Jurkat, Clone E6-1 (cell line): ENCODE data around the gene SRRM2.
A peak's percentile ranks its signal among the peaks of the same experiment; 100 is the strongest.

Source experiments
- DNase-seq: peaks from one replicate; pipeline ENCODE4 v3.0.0-alpha.2; 2011; ENCODE audit warnings: low read depth, low spot score
- H3K4me3 ChIP-seq: 2 replicates; pipeline ENCODE4 v1.5.1; 2011; ENCODE audit warnings: mild to moderate bottlenecking, low read length, control low read depth, moderate library complexity

The SRRM2 gene

DNA sequence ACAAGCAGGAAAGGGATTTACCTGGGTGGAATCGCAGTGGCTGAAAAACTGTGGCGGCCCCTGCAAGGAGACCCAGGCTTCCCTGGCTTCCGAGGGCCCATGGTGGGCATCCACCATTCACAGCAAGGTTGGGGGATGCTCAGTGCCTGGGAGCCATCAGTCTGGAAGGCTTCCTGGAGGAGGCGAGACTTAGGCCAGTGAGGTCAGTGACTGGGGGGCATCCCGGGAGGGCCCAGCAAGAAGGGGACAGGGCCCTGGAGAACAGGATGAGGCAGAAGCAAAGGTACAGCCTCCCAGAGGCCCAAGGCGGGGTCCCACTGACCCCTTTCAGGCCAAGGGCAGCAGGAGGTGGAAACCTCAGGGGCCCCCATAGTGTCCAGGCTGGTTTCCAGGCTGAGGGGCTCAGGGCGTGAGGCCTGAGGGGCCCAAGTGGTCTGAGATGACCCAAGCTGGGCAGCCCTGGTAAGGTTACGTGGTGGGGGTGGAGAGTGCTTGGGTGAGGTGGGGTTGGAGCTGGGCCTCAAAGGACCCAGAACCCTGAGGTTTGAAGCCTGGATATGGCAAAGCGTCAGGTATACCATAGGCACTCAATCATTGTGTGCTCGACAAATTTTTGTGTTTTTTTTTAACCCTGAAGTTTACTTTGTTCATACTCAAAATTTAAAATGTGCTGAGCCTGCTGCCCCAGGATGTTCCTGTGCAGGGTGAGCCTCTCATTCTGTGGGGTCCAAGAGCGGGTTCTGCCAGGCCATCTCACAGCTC lies 15.8 kb upstream of the SRRM2 start:
- DNase-seq, result no peak
- H3K4me3 ChIP-seq, result no peak overlapping the region

DNA sequence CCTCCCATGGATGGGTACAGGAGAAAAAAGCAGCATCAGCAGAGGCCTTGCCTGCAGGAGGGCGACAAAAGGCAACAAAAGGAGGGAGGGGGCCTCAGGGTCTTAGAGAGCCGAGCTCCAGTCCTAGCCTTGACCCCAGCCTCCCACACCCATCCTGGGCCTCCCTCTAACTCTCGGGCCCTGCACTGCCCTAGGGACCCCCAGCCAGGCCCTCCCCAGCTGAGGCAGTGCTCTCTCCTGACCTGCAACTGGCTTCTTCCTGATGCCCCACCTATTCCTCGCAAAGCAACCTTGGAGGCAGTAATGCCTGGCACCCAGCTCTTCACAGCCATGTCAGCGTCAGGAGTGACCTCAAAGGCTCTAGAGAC lies 15.2 kb upstream of the SRRM2 start:
- no peak for DNase-seq
- H3K4me3 ChIP-seq, result no peak overlapping the region

- DNase-seq, result no peak
- no peak overlapping the region for H3K4me3 ChIP-seq
These were observed 14.5 kb upstream of the SRRM2 start for GRCh38 chr16:2737895-2738418.

DNA sequence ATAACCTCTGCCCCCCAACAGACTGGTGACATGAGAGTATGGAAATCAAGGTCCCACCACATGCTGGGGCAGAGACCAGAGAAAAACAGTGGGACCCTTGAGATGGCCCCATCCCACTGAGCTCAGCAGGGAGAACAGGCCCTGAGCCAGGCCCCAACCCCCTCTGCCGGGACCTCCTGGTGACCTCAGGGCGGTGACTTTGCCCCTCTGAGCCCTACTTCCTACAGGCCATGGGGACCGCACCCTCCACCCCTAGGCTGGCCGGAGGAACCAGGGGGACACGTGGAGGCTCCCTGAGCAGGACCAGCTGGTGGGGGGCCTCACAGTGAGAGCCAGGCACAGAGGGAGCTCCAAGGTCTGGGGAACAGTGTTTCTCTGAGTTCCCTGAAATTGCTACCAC lies 13.8 kb upstream of the SRRM2 start:
- no peak for DNase-seq
- no peak overlapping the region for H3K4me3 ChIP-seq

GRCh38 chr16:2739625-2740430 lies 12.6 kb upstream of the SRRM2 start:
- no peak overlapping the region for H3K4me3 ChIP-seq
- DNase-seq, result no peak

GRCh38 chr16:2740476-2740875 lies 12.0 kb upstream of the SRRM2 start:
- no peak overlapping the region for H3K4me3 ChIP-seq
- no peak for DNase-seq

DNA sequence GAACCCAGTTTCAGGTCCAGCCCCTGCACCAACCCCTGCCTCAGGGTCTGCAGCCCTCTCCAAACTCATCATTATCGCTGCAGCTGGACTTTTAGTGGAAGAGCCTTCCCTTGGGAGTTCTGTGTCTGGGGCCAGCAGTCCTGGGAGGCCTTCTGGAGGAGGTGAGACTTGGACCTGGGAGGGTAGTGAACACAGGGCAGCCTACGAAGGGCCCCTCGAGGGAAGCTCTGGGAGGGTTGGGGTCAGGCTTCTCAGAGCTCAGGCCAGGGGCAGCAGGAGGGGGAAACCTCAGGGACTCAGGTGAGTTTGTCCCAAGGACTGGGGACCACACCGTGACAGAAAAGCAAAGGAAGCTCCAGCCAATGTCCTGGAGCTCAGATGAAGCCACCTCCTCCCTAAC lies 11.3 kb upstream of the SRRM2 start:
- DNase-seq, result no peak
- H3K4me3 ChIP-seq, result no peak overlapping the region

DNA sequence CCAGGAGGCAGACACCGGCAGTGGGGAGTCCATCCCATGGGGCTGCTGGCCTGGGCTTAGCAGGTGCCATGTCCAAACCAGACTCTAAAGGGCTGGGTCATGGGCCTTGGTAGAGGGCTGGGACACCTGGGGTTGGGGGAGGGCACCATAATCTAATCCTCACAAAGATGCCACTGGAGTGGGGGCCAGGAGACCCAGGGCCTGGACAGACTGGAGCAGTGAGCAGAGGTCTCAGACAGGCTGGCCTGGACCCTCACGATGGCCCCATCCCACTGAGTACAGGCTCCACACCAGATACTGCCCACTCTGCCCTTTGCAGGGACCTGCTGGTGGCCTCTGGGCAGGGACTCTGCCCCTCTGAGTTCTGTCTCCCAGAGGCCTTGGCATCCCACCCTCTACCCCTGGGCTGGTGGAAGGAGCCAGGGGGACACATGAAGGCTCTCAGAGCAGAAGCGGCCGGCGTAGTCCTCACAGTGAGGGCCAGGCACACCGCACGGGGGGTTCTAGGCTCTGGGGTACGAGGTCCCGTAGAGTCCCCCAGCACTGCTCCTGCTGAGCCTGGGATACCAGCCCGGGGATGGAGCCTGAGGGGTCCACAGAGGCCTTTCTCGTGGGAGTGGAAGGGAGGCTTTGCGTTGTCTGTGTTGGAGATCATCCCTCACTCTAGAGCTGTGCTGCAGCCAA lies 10.0 kb upstream of the SRRM2 start:
- DNase-seq, result no peak

GRCh38 chr16:2743007-2743810 lies 9.2 kb upstream of the SRRM2 start:
- DNase-seq, result no peak
- H3K4me3 ChIP-seq, result no peak overlapping the region

More for the DNA sequence above, 10.0 kb upstream of the SRRM2 start:
- H3K4me3 ChIP-seq, result no peak overlapping the region

- no peak overlapping the region for H3K4me3 ChIP-seq
- DNase-seq, result no peak
These were observed 7.7 kb upstream of the SRRM2 start for GRCh38 chr16:2744711-2745110.

DNA sequence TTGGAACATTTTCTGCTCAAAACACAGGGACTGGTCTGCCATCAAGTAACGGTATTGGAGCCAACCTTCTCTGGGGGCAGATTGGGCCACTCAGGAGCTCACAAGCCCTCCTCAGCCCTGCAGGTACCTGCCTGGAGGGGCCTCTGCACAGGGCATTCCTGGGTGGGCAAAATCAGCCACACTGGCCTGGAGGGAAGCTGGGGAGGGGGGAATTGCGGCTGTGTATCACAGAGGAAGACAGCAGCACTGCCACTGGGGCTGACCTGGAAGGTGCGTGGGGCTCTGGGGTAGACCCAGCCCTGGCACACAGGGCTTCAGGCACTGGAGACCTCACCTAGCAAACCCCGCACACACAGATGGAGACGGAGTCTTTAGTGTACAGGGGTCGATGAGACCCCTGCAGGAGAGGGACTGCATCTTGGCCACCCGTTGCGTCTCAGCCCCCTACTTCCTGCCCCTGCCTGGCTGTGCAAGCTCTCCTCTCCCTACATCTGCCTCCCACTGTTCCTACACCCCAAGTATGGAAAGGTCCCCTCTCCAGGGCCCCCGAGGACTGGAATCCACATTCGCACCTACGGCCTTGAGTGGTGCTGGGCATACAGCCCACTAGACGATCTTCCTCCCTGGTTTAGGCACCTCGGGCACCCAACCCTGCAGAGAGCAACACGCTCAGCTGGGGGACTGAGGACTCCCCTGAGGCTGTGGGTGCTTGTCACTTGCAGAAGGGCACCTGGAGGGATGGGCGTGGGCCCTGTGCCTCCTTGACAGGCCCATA lies 7.1 kb upstream of the SRRM2 start:
- H3K4me3 ChIP-seq, result no peak overlapping the region
- DNase-seq, result no peak

DNA sequence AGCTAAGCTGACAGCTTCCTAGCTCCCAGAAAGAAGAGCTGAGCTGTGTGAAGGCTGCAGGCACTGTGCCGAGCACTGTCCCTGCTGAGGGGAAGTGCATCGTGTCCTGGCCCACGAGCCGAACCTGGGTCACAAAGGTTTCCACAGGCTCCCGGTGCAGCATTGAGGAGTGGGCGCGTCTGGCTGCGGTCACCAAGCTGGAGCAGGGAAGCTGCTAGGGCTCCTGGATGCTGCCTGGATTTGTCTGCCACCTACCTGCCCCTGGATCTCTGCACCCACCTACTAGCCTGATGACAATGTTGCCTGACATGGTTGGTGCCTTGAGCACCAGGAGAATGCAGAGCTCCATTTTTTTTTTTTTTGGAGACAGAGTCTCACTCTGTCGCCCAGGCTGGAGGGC lies 6.5 kb upstream of the SRRM2 start:
- DNase-seq, result no peak
- H3K4me3 ChIP-seq, result no peak overlapping the region

DNA sequence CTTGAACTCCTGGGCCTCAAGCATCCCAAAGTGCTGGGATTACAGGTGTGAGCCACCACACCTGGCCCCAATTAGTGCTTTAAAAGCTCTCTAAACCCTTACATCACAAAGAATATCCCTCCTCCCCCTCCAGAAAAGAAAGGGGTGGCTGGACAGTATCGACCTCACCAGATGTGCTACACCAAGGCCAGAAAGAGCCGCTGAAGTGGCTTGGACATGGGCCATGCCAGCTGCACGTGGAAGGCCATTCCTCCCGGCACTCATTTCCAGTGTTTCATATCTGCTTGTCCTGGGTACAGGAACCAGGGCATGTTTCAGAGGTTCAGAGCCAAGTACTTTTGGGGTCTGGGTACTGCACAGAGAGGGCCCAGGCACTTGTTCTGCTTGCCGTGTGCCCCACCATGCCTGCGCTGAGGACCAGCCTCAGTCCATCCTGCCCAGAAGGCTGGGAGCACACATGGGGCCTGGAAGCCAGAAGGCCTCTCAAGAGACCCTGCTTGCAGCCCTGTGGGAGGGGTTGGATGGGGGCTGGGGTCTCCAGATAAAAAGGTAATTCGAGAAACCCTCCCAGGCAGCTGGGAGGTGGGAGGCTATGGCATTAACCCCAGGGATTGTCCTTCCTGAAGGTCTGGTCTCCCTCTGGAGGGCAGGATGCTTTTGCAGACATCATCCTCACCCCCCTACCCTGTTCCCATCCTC lies 3.5 kb upstream of the SRRM2 start:
- H3K4me3 ChIP-seq, result no peak overlapping the region
- no peak for DNase-seq

GRCh38 chr16:2749476-2749875 lies 3.0 kb upstream of the SRRM2 start:
- H3K4me3 ChIP-seq, result no peak overlapping the region
- no peak for DNase-seq

- no peak overlapping the region for H3K4me3 ChIP-seq
- peak; percentile 28 for DNase-seq
These were observed 2.5 kb upstream of the SRRM2 start for GRCh38 chr16:2749936-2750335.

DNA sequence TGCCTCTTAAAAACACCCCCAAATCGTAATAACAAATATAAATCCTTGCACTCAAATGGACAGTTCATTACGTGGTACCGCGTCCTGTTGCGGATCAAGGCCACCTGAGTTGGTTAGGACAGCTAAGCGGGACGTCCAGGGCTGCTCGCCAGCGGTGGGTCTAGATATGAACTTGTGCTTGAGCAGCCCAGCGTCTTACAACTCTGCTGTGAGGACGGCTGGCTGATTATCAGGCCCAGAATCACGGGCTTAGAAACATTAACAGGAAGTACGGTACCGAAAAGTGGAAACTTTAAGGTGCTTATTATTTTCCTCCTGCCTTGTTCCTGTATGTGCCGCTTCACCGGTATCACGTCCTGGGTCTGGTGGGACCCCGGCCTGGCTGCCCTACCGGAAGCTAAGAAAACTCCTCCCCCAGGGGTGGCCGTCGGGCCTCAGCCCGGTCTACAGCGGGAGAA lies 832 bp upstream of the SRRM2 start:
- H3K4me3 ChIP-seq, result peak overlapping the region; percentile 79
- DNase-seq, result peak; percentile 75

- peak; percentile 69 for DNase-seq
- H3K4me3 ChIP-seq, result peak overlapping the region; percentile 79
These were observed 653 bp downstream of the SRRM2 start for GRCh38 chr16:2752850-2753732.
